HG02588 (cell line): ENCODE results near the gene CUL9.

Experiments
- ATAC-seq: cut with Tn5 transposase; IDR thresholded peaks from one replicate; pipeline ENCODE4 v1.9.1; 2021; ENCODE audit warnings: mild to moderate bottlenecking, moderate library complexity; ENCODE audit not compliant: unreplicated experiment

The CUL9 gene

DNA sequence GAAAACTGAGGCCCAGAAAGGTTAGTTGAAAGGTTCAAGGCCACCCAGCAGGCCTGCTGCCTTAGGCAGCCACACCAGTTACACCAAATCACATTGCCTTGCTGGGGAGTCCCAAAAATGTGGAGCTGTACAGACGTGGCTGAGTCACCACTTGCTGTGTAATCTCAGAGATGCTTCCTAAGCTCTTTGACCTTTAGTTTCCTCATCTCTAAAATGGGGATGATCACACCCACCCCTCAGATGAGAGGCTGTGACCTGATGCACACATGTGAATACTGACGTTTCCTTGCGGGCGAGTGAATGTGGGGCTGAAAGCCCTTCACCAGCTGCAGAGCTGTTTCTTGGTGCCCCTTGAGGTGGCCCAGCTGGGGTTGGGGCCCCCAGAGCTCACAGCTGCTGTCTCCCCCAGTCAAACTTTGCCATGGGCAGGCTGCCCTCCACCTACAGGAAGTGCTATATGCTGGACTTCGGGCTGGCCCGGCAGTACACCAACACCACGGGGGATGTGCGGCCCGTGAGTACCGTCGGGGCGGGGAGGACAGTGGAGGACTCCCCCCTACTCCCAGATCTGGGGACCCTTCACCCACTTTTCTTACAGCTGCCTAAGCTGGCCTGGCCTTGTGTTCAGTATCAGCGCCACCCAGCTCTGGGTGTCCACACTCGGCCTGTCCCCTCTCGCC, 72.3 kb downstream of the CUL9 start:
- no peak for ATAC-seq

- no peak for ATAC-seq
Measured at GRCh38 chr6:43254846-43255245, 72.8 kb downstream of the CUL9 start.

- ATAC-seq, result no peak
Measured at GRCh38 chr6:43255408-43256054, 73.5 kb downstream of the CUL9 start.

DNA sequence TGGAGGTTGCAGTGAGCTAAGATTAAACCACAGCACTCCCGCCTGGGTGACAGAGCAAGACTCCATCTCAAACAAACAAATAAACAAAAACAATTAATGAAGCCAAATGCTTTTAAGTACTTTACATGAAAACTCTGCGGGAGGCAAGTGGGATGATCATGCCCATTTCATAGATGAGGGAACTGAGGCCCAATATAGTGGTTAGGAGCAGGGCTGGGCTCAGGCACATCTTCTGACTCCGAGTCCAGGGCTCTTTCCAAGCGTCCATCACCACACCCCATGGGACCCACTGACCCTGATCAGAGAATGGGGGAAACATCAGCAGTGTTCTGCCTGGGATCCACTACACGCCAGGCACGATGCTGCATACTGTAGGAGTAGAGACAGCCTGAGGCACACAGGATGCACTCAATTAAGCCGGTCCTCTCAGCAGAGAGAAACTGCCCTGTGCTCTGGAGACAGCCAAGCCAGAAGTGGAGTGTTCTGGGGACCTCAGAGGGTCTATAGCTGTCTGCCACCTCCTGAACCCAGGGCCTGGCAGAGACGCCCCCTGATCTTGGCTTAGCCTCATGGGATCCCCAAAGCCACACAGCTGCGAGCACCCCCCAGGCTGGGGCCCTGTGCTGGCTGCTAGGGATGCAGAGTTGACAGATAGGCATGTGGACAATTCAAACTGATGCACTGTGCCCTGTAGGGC, 74.8 kb downstream of the CUL9 start:
- no peak for ATAC-seq

DNA sequence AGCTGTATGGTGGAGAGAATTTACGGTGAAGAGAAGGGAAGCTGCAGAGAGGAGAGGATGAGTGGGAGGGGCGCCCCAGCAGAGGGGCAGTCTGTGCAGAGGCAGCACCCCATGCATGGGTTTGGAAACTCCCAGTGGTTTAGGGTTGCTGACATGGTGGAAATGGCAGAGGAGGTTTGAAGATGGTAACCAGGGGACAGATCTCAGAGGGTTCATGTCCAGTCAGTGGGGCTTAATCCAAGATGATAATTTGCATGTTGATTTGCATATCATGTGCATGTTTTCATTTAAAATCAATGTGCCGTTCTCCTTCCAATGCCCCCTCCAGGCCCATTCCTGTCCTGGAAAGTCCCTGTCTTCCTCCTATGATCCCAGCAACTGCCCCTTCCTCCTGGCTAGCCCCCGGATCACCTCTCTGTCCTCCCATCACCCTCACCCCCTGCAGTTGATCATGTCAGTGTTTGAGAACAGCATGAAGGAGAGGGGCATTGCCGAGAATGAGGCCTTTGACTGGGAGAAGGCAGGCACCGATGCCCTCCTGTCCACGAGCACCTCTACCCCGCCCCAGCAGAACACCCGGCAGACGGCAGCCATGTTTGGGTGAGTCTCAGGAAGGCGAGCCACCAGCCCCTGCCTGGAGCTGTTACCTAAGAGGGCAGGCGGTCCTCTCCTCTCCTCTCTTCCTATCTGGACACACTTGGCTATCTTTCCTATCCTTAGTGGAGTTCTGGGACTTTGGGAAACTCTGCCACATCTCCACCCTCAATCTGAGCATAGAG, 75.6 kb downstream of the CUL9 start:
- ATAC-seq, result no peak

GRCh38 chr6:43258180-43258579, 76.2 kb downstream of the CUL9 start:
- no peak for ATAC-seq

- no peak for ATAC-seq
Measured at GRCh38 chr6:43258807-43259686, 77.1 kb downstream of the CUL9 start.

GRCh38 chr6:43260791-43261190, 78.8 kb downstream of the CUL9 start:
- no peak for ATAC-seq

GRCh38 chr6:43261198-43261597, 79.2 kb downstream of the CUL9 start:
- no peak for ATAC-seq

DNA sequence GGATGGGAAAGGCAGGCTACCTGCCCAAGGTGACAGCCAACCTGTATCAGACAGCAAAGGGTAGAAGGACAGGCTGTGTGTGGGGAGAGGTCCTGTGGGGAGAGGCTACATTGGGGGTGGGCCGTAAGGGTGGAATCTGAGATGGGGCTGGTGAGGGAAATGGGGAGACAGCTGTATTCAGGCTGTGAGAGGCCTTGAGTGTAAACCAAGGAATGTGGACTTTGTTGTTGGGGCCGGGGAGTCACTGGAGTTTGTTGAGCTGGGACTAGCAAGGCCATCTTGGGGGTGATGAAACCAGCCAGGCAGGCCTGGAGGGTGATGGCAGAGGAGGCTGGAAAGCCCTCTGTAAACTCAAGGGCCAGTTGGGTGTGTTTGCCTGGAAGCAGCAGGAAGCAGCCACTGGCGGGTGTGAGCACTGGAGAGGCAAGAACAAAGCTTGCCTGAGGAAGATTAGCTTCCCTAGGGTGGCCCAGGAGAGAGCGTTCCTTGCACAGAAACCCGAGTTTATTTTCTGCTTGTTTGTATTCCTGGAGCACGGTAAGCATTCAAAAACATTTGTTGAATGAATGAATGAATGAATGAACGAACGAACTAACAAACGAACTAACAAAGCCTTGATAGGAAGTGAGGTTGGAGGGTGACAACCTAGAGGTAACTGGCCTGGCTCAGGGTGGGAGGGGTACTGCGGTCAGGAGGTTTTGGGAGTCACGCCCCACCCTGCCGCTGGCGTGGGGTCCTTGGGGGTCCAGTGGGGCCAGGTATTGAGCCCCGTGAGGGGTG, 80.2 kb downstream of the CUL9 start:
- no peak for ATAC-seq

DNA sequence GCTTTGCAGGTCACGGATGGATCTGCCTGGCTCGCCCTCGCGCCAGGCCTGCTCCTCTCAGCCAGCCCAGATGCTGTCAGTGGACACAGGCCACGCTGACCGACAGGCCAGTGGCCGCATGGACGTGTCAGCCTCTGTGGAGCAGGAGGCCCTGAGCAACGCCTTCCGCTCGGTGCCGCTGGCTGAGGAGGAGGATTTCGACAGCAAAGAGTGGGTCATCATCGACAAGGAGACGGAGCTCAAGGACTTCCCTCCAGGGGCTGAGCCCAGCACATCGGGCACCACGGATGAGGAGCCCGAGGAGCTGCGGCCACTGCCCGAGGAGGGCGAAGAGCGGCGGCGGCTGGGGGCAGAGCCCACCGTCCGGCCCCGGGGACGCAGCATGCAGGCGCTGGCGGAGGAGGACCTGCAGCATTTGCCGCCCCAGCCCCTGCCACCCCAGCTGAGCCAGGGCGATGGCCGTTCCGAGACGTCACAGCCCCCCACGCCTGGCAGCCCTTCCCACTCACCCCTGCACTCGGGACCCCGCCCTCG, 80.9 kb downstream of the CUL9 start:
- no peak for ATAC-seq

GRCh38 chr6:43263314-43264178, 81.5 kb downstream of the CUL9 start:
- peak; percentile 57 for ATAC-seq

- ATAC-seq, result no peak
Measured at GRCh38 chr6:43264599-43265145, 82.7 kb downstream of the CUL9 start.

- no peak for ATAC-seq
Measured at GRCh38 chr6:43265564-43265963, 83.6 kb downstream of the CUL9 start.

- ATAC-seq, result no peak
Measured at GRCh38 chr6:43267619-43268354, 85.8 kb downstream of the CUL9 start.

DNA sequence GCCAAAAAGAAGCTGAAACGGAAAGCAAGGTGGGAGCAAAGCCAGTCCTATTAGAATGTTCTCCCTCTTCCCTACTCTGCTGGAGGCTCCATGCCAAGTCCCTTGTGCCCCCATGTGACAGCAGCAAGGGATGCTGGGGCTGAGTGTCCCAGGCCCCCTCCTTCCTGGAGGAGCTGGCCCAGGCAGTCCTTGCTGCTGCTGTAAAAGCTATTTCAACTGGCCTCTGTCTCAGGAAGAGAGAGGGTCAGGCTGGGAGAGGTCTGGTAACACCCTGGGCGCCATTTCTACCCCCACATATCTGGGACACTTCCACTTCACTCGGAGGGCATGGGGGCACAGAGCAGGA, 86.3 kb downstream of the CUL9 start:
- ATAC-seq, result no peak

GRCh38 chr6:43268782-43269272, 86.8 kb downstream of the CUL9 start:
- no peak for ATAC-seq
